ENCODE data around the gene KDM1B. TPM values are rescaled to one million over a fixed set of nuclear protein-coding genes. Genes with fewer than 3 reads are reported as not detected.
"Not testable (repeated sequence)": the region's sequence is repeated elsewhere in the genome, so short reads cannot be mapped to it uniquely, and the experiment has no call there.

KDM1B gene
- total and polyA plus RNA-seq, 2 experiments from 2014 or later: 1.6 to 15.4 TPM

GRCh38 chr6:18171871-18172270, 16.6 kb downstream of the KDM1B start:
- H3K9me3 ChIP-seq (ENCODE audit: low read depth): no peaks in the 10 kb centered on the region
- no peaks in the 10 kb centered on the region for H3K4me1 ChIP-seq (ENCODE audit: low read depth)
- peaks cover 6% of the 10 kb centered on the region for H3K36me3 ChIP-seq
- no peak for TF ChIP-seq CTCF (IDR thresholded peaks at IDR 0.05; ENCODE audit: low read depth, low read length)
- H3K27ac ChIP-seq: no peak overlapping the region
- H3K4me3 ChIP-seq: no peak overlapping the region
- DNase-seq (ENCODE audit: low read depth in 1 of 2, low spot score in 1 of 2): no peak
- H3K27me3 ChIP-seq: no peaks in the 10 kb centered on the region

GRCh38 chr6:18176198-18176597, 21.0 kb downstream of the KDM1B start:
- H3K9me3 ChIP-seq (ENCODE audit: low read depth); DNase-seq (ENCODE audit: low read depth in 1 of 2, low spot score in 1 of 2); H3K4me3 ChIP-seq; H3K4me1 ChIP-seq (ENCODE audit: low read depth); H3K27ac ChIP-seq; H3K27me3 ChIP-seq; H3K36me3 ChIP-seq: not testable (repeated sequence)

- H3K27me3 ChIP-seq: no peaks in the 10 kb centered on the region
- TF ChIP-seq CTCF (IDR thresholded peaks at IDR 0.05; ENCODE audit: low read depth, low read length): no peak
- no peaks in the 10 kb centered on the region for H3K9me3 ChIP-seq (ENCODE audit: low read depth)
- H3K4me1 ChIP-seq (ENCODE audit: low read depth): no peaks in the 10 kb centered on the region
- no peak overlapping the region for H3K4me3 ChIP-seq
- no peak overlapping the region for H3K27ac ChIP-seq
- no peaks in the 10 kb centered on the region for H3K36me3 ChIP-seq
- DNase-seq (ENCODE audit: low read depth in 1 of 2, low spot score in 1 of 2): no peak
These were observed 22.2 kb downstream of the KDM1B start for GRCh38 chr6:18177286-18177965.

- TF ChIP-seq CTCF (IDR thresholded peaks at IDR 0.05; ENCODE audit: low read depth, low read length): no peak
- Histone ChIP-seq H3K36me3 (no peaks in the 10 kb centered on the region), H3K4me1 (ENCODE audit: low read depth) (no peaks in the 10 kb centered on the region), H3K4me3 (no peak overlapping the region), H3K9me3 (ENCODE audit: low read depth) (no peaks in the 10 kb centered on the region), H3K27me3 (no peaks in the 10 kb centered on the region), H3K27ac (no peak overlapping the region)
- DNase-seq (ENCODE audit: low read depth in 1 of 2, low spot score in 1 of 2): no peak
These were observed 23.9 kb downstream of the KDM1B start for GRCh38 chr6:18178960-18179615.

- no peak for DNase-seq (ENCODE audit: low read depth in 1 of 2, low spot score in 1 of 2)
- no peaks in the 10 kb centered on the region for H3K36me3 ChIP-seq
- no peaks in the 10 kb centered on the region for H3K4me1 ChIP-seq (ENCODE audit: low read depth)
- H3K27ac ChIP-seq: no peak overlapping the region
- no peak for TF ChIP-seq CTCF (IDR thresholded peaks at IDR 0.05; ENCODE audit: low read depth, low read length)
- no peak overlapping the region for H3K4me3 ChIP-seq
- H3K27me3 ChIP-seq: no peaks in the 10 kb centered on the region
- no peaks in the 10 kb centered on the region for H3K9me3 ChIP-seq (ENCODE audit: low read depth)
These were observed 24.6 kb downstream of the KDM1B start for GRCh38 chr6:18179770-18180356.

- Histone ChIP-seq H3K36me3 (no peaks in the 10 kb centered on the region), H3K4me1 (ENCODE audit: low read depth) (peaks cover 12% of the 10 kb centered on the region)
- no peak for TF ChIP-seq CTCF (IDR thresholded peaks at IDR 0.05; ENCODE audit: low read depth, low read length)
These were observed 27.3 kb downstream of the KDM1B start for GRCh38 chr6:18182568-18182967.

More at GRCh38 chr6:18182568-18182967, 27.3 kb downstream of the KDM1B start:
- Histone ChIP-seq H3K4me3 (no peak overlapping the region), H3K9me3 (ENCODE audit: low read depth) (no peaks in the 10 kb centered on the region), H3K27ac (no peak overlapping the region), H3K27me3 (no peaks in the 10 kb centered on the region)
- no peak for DNase-seq (ENCODE audit: low read depth in 1 of 2, low spot score in 1 of 2)
